Upper lobe of left lung (tissue), 4 donors: ENCODE data around the gene TCF7.

ENCODE experiments used
- CTCF ChIP-seq, 6 experiments: fragments of 450-650 bp in 4 of 6; fragments of 200-600 bp in 2 of 6; sonication (generic) in 2 of 6; IDR thresholded peaks; one replicate each; pipeline ENCODE4 v1.5.1; 2016 to 2019; ENCODE audit warnings: antibody characterized with exemption in 6 of 6
- EP300 ChIP-seq, 4 donors: sonication (generic); formaldehyde crosslinking; IDR thresholded peaks; one replicate each; pipeline ENCODE4 v1.5.1; 2017; ENCODE audit warnings: antibody characterized with exemption in 4 of 4, control low read depth in 2 of 4
- POLR2A ChIP-seq, 4 donors: fragments of 450-650 bp; IDR thresholded peaks; one replicate each; pipeline ENCODE4 v1.5.1; 2016 to 2017; ENCODE audit warnings: antibody characterized with exemption in 4 of 4, mild to moderate bottlenecking in 2 of 4
- POLR2AphosphoS5 ChIP-seq, 2 donors: sonication (generic); formaldehyde crosslinking; IDR thresholded peaks; one replicate each; pipeline ENCODE4 v1.5.1; 2017; ENCODE audit warnings: antibody characterized with exemption in 2 of 2

- no peak for TF ChIP-seq POLR2AphosphoS5 (IDR thresholded peaks at IDR 0.05)
- TF ChIP-seq POLR2A (IDR thresholded peaks at IDR 0.05) = no peak
- no peak for TF ChIP-seq CTCF (IDR thresholded peaks at IDR 0.05)
- TF ChIP-seq EP300 (IDR thresholded peaks at IDR 0.05) = no peak
These were observed 69.0 kb downstream of the TCF7 start for GRCh38 chr5:134183481-134183880.
